SKM-1 (cell line): ENCODE measurements around the gene STC2.

ENCODE experiments used
- DNase-seq: peaks from one replicate; lab custom pipeline; 2025; ENCODE audit not compliant: unreplicated experiment; lab: John Stamatoyannopoulos, UW

STC2 gene

DNA sequence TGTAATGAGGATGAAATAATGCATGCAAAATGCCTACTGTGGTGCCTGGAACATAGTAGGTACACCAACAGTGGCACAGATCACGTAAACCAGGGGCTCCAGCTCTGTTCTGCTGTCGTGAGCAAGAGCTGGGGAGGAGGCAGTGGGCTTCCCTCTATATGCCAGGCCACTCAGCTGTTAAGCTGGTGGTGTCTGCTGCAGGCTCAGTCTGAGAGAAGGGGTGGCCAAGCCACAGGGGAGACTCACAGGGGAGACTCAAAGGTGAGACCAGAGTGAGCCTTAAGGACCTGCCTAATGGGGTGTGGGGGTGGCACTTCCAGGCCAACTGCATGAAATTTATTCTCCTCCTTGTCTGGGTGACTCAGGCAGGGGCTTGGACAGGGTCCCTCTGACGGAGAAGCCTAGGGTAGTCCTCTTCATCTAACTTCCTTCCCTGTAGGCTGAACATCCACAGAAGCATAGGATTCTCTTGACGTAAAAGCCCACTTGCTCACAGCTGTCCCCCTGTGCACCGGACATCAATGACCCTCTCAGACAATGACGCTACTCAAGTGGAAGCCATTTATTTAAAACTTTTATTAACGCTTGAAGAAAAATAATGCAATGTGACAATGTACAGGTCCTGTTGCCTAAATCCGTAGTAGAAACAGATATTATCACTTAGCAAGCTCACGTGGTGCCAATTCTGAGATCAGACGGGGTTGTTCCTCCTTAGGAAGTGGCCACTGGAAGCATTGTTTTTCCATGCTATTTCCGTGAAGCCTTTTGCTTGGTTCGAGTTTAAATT is 13.9 kb downstream of the STC2 start:
- no peak for DNase-seq

DNA sequence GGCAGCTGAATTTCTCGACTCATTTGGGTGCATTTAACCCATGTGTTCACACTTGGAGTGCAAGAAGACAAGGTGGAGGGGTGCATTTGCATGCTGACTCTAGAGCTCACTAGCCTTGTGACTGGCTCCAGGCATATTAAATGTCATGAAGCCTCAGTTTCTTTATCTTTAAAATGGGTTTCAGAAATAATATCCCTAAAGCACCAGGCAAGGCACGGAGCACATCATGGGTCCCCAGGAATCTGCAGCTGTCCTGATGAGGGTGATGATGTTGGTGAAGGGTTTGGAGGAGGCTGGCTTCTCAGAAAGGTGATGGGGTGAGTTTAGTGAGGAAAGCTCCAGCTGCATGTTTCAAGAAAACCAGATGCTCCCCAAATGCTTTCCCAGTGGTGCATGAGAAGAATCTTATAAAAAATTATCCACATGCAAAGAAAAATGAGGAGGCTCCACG is 14.8 kb downstream of the STC2 start:
- no peak for DNase-seq

DNA sequence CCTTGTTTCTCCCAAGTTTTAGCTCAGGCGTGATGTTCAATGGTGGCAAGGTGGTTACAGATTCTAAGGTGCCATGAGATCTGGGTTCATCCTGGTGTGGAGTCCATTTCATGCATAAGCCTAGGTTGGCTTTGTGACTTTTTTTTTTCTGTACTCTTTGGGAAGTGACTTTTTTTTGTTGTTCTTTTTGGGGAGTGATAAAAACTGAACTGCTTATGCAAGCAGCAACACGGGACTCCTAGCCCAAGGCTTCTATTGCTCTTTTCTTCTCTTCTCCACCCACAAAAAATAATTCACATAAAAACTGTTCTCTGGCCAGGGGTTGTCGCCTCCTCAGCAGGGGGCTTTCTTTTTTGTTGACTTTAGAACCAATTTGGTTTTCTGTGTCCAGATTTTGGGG is 15.4 kb downstream of the STC2 start:
- DNase-seq: no peak

GRCh38 chr5:173311818-173312585 is 16.2 kb downstream of the STC2 start:
- no peak for DNase-seq

GRCh38 chr5:173310861-173311785 is 17.1 kb downstream of the STC2 start:
- no peak for DNase-seq

DNA sequence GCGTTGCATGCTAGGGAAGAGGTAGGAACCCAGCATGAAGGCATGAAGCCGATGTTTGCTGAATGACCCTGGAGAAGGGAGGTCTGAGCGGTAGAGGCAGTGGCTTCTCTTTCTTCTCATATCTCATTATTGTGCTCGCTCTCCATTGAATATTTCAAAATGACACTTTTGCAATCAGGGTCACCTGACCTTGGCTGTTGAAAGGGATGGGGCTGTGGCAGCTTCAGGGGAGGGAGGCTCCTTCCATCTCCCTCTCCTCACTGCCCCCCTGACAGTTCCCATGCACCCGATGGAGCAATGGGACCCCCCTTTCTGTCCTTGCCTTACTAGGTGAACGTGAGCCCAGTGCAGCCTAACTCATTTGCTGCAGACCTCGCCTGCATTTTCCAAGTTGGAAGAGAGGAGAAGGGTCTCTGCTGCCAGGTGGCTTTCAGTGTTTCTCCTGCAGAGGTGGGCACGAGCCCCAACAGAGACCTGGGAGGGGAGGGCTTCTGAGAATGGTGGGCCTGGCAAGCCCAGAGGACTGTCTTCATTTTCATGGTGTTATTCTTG is 17.9 kb downstream of the STC2 start:
- DNase-seq: no peak

- no peak for DNase-seq
These were observed 18.5 kb downstream of the STC2 start for GRCh38 chr5:173309731-173310130.

DNA sequence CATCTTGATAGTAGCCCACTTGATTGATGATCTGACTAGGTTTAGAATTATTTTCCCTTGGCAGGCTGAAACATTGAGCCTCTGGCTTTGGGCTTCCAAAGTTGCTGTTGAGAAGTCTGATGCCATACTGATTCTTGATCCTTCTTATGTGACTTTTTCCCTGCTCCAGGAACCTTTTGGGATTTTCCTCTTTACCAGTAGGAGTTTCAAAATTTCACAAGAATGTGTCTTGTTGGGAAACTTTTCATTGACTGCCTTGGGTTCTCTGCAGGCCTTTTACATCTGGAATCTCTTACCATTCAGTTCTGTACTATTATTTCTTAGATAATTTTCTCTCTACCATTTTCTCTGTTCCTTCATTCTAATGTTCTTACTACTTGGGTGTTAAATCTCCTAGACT is 20.0 kb downstream of the STC2 start:
- no peak for DNase-seq

DNA sequence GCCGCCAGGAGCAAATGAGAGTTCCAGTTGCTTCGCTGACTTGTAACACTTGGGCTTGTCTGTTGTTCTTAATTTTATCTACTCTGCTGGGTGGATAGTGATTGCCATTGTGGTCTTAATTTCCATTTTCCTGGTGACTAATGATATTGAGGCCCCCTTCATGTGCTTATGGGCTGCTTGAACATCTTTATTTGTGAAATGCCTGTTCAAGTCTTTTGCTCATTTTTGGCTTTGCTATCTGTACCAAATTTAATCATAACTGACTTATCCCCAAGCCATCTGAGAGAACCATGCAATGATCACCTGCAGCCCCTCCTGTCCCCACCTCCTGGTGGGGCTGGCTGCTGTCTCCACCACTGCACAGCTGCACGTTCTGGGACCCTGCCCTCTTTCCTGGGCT is 20.5 kb downstream of the STC2 start:
- DNase-seq: no peak

GRCh38 chr5:173306695-173307094 is 21.5 kb downstream of the STC2 start:
- DNase-seq: no peak

GRCh38 chr5:173304591-173304988 is 23.6 kb downstream of the STC2 start:
- DNase-seq: no peak

- no peak for DNase-seq
These were observed 24.2 kb downstream of the STC2 start for GRCh38 chr5:173303878-173304590.

GRCh38 chr5:173302546-173303155 is 25.6 kb downstream of the STC2 start:
- no peak for DNase-seq

DNA sequence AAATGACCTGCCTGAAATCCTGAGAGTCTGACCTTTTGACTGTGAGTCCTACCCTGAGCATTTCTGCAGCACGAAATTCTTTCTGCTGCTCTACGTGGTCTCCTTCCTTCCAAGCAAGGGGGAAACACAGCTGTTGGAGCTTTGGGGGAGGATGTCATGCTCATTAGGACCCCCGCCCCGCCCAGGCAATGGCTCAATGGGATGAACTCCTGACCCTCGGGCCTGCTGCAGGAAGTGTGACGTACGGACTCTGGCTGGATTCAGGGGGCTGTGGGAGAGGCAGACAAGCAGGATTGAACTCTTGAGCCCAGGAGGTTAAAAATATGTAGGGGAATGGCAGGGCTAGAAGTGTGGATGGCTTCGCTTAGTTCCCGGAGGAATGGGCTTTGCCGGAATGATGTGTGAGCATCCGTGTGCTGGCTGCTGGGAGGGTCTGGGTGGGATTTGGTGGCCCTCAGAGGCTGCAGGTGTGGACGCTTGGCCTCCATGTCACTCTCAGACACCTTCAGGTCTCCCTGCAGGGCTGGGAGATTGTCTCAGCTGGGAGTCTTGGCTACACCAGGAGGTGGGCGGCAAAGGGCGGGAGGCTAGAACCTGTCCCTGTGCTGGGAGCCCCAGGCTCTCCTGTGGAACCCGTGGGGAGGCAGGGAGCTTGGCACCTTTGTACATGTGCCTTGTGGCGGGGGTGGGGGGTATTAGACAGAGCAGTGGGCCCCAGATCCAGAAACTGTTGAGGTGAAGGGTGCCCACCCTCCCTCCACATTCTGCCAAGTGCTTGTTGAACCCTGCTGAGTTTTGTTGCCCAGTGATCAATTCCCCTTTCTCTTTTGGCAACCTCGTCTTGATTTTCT is 26.3 kb downstream of the STC2 start:
- DNase-seq: no peak

GRCh38 chr5:173300389-173301047 is 27.7 kb downstream of the STC2 start:
- DNase-seq: no peak

DNA sequence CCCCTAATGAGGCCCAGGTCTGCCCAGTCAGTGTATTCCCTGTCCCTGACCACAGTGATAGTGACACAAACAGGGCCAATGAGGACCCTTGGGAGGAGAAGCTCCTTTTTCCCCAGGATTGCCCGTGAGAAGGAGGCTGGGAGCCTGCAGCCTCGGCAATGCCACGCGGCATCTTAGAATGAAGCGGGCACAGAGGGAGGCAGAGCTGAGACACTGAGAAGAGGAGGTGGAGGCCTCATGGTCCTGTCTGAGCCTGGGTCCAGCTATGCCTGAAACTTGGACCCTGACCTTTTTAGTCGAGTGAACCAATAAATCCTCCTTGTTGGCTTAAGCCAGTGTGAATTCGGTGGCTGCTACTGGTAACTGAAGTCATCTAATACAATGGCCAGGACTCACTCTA is 28.4 kb downstream of the STC2 start:
- DNase-seq: no peak

GRCh38 chr5:173298213-173298926 is 29.8 kb downstream of the STC2 start:
- DNase-seq: no peak

DNA sequence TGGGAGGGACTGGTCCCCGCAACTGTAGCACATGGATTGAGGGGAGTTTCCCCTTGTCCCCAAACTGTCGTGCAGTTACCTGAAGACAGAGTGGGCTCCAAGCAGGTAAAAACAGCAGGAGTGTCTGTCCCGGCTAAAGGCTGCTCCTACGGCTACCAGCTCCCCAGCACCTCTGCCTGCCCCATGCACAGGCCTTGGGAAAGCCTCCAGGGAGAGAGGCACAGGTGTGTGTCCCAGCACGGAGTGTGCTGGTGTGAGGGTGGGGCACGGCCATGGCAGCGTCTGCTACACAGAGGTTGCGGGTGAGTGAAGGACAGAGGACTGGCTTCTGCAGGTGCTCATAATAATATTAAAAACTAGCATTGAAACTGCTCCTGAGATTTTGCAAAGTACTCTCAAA is 30.4 kb downstream of the STC2 start:
- no peak for DNase-seq
